GM18520 (cell line): ENCODE measurements around the gene ACSL4.

Experiments
- ATAC-seq: cut with Tn5 transposase; IDR thresholded peaks from one replicate; pipeline ENCODE4 v1.9.1; 2021; ENCODE audit not compliant: unreplicated experiment

Gene ACSL4

GRCh38 chrX:109619771-109620170, 113.3 kb downstream of the ACSL4 start:
- ATAC-seq = no peak

DNA sequence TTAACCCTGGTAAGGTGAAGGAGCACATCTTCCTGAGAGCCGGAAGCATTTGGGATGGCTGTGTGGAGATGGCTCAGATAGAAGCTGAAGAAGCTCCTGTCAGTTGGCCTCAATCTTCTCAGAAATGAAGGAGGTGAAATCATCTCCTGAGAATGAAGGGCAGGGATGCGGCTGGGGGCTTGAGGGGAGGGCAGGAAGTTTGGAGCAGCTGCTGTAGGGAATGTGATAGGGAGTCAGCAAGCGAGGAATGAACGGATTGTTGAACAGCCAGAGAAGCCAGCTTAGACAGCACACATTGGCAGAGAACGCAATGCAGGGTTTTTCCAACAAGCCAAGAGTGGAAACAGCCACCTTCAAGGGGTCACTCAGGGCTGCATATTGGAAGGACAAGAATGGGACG, 118.1 kb downstream of the ACSL4 start:
- ATAC-seq = no peak

DNA sequence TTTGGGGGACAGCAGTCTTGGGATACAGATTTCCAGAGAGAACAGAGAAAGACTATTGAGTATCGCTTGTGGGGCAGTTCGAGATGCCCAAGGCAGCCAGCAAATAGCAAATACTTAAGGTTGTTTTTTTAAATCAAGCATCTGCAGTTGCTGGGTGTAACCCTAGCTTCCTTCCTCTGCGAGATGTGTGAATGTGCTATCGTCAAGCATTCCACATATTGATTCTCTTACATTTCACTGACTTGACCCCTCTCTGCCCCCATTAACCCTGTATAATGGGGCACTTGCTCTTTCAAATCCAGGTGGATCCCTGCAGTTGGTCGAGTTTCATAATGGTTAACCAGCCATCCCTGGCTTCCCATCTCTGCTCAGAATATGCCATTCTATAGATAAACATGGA, 131.6 kb downstream of the ACSL4 start:
- no peak for ATAC-seq

DNA sequence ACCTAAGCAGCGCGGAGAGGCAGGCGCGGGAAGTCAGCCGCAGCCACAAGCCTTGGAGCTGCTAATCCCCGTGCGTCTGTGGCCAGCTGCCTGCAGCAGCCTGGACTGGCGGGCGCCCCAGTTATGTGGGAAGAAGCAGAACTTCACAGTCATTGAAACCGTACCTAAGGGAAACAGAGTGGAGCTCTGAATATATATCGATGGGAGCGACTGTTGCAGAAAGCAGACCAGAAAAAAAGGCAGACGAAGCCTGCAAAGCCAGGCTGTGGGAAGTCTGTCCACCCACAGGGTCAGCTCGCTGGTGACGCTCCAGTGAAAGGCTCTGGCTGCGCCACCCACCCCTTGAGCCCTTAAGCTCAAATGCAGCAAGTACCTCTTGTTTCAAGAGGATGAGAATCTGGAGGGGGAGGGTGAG, 132.8 kb downstream of the ACSL4 start:
- no peak for ATAC-seq

DNA sequence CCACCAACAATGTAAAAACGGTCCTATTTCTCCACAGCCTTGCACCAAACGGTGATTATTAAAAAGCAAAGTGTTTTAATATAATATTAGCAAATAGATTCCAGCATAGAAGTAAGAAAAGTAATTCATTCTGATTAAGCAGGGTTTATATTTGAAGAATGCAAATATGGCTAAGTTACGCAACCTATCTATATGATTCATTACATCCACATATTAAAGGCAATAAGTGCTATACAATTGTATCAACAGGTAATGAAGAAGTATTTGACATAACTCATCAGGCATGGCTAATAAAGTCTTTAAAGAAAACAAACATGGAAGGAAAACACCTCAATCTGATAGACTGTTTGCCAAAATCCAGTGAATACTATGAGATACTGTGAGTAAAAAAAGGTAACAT, 137.0 kb downstream of the ACSL4 start:
- ATAC-seq = no peak
